ENCODE data around the gene ABHD16B.

- TF ChIP-seq, protein P1, sequence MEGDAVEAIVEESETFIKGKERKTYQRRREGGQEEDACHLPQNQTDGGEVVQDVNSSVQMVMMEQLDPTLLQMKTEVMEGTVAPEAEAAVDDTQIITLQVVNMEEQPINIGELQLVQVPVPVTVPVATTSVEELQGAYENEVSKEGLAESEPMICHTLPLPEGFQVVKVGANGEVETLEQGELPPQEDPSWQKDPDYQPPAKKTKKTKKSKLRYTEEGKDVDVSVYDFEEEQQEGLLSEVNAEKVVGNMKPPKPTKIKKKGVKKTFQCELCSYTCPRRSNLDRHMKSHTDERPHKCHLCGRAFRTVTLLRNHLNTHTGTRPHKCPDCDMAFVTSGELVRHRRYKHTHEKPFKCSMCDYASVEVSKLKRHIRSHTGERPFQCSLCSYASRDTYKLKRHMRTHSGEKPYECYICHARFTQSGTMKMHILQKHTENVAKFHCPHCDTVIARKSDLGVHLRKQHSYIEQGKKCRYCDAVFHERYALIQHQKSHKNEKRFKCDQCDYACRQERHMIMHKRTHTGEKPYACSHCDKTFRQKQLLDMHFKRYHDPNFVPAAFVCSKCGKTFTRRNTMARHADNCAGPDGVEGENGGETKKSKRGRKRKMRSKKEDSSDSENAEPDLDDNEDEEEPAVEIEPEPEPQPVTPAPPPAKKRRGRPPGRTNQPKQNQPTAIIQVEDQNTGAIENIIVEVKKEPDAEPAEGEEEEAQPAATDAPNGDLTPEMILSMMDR (IDR thresholded peaks at IDR 0.05) = no peak
- TF ChIP-seq POLR2A (IDR thresholded peaks at IDR 0.05) = no peak
Observed at GRCh38 chr20:63856098-63856511, 5.2 kb upstream of the ABHD16B start.

Data from Peyer's patch (tissue), 4 donors.